Measurements from ENCODE around the gene NUP42.

DNA sequence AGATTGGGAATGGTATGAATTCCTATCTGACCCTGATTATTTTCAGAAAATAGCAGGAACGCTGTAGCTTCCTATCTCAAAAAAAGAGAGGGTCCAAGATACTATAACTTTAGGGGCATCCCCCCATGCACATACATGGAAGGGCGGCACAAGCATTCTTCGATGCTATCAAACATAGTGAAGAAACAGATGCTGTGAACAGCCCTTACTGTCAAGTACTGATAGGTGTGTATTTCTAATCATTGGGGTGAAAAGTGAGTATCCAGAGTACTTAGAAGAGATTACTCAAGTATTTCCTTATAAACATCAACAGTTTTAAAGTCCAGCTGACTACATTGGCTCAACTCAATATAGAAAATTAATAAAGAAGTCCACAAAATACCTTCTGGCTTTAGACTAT lies 17.0 kb upstream of the NUP42 start:
- no peak for TF ChIP-seq POLR2AphosphoS5 (IDR thresholded peaks at IDR 0.05; ENCODE audit: borderline replicate concordance, low read depth, low read length)
- TF ChIP-seq EZH2 (IDR thresholded peaks at IDR 0.05): no peak
